Measurements from ENCODE around the gene RPS15.

DNA sequence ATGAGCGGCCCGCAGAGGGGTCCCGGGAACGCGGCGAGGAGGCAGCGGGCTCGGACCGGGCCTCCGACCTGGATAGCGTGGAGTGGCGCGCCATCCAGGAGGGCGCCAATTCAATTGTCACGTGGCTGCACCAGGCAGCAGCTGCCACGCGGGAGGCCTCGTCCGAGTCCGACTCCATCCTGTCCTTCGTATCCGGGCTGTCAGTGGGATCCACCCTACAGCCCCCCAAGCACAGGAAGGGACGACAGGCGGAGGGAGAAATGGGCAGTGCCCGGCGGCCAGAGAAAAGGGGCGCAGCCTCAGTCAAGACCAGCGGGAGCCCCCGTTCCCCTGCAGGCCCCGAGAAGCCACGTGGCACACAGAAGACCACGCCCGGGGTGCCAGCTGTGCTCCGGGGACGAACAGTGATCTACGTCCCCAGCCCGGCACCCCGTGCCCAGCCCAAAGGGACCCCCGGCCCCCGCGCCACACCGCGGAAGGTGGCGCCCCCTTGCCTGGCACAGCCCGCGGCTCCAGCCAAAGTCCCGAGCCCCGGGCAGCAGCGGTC is 30.2 kb downstream of the RPS15 start:
- TF ChIP-seq, protein P1, sequence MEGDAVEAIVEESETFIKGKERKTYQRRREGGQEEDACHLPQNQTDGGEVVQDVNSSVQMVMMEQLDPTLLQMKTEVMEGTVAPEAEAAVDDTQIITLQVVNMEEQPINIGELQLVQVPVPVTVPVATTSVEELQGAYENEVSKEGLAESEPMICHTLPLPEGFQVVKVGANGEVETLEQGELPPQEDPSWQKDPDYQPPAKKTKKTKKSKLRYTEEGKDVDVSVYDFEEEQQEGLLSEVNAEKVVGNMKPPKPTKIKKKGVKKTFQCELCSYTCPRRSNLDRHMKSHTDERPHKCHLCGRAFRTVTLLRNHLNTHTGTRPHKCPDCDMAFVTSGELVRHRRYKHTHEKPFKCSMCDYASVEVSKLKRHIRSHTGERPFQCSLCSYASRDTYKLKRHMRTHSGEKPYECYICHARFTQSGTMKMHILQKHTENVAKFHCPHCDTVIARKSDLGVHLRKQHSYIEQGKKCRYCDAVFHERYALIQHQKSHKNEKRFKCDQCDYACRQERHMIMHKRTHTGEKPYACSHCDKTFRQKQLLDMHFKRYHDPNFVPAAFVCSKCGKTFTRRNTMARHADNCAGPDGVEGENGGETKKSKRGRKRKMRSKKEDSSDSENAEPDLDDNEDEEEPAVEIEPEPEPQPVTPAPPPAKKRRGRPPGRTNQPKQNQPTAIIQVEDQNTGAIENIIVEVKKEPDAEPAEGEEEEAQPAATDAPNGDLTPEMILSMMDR (conservative IDR thresholded peaks at IDR 0.05; ENCODE audit: low read length) = no peak
- TF ChIP-seq EZH2phosphoT487 (IDR thresholded peaks at IDR 0.05; ENCODE audit: borderline replicate concordance) = no peak
